GM19193 (cell line): ENCODE measurements around the gene PCGF5.

Experiments used
- POLR2A ChIP-seq: IDR thresholded peaks from 4 replicates; pipeline ENCODE4 v1.6.1; 2011; ENCODE audit not compliant: insufficient read depth, insufficient read length; ENCODE audit errors: extremely low read depth

PCGF5 gene

GRCh38 chr10:91220194-91220953 is at the start of gene PCGF5:
TSS of gene PCGF5 (plus strand) at chr10:91220663. CDS start at chr10:91222872, 2,209 bp downstream.
- TF ChIP-seq POLR2A = peak; percentile 73

GRCh38 chr10:91171485-91171884 is 49.0 kb upstream of the PCGF5 start:
- no peak for TF ChIP-seq POLR2A

GRCh38 chr10:91172348-91172747 is 48.1 kb upstream of the PCGF5 start:
- no peak for TF ChIP-seq POLR2A

GRCh38 chr10:91185239-91185875 is 35.1 kb upstream of the PCGF5 start:
- TF ChIP-seq POLR2A = no peak

- no peak for TF ChIP-seq POLR2A
These were observed 33.3 kb upstream of the PCGF5 start for GRCh38 chr10:91187156-91187555.

GRCh38 chr10:91188889-91189288 is 31.6 kb upstream of the PCGF5 start:
- TF ChIP-seq POLR2A = no peak

DNA sequence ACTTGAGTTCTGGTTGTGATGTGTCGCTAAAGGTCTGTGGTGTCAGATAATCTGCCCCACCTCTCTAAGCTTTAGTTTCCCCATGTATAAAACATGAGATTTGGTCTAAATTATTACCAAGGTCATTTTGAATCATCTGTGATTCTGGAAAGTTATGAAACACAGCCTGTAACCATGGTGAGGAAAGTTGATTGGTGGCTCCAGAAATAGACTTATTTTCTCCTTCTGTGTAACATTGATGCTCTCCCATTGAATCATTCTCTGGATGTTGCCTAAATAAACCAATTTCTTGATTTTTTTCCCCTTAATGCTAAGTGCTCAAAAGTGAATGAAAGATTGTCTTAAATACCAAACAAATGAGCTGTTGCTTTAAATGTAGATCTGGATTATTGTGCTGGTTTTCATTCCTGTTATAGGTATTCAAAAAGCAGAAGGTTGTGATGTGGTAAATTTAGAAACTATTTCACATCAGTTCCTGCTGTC is 30.0 kb upstream of the PCGF5 start:
- TF ChIP-seq POLR2A = no peak

- no peak for TF ChIP-seq POLR2A
These were observed 29.4 kb upstream of the PCGF5 start for GRCh38 chr10:91190876-91191583.

DNA sequence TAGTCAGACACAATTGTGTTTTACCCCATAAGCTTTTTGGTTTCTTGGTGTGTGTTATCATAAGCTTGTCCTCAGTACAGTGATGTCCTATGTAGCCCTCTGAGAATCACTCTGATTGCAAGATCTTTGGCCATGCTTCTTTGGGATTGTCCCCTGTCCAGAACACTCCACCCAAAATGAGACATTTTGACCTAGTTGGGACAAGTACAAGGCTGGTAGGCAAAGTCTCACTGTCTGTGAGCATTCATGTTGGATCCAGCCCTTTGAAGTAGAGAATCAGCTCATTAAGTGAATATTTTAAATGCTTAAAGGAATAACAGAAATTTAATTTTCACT is 28.9 kb upstream of the PCGF5 start:
- TF ChIP-seq POLR2A = no peak

GRCh38 chr10:91194497-91195179 is 25.8 kb upstream of the PCGF5 start:
- no peak for TF ChIP-seq POLR2A

- no peak for TF ChIP-seq POLR2A
These were observed 24.0 kb upstream of the PCGF5 start for GRCh38 chr10:91196268-91197048.

DNA sequence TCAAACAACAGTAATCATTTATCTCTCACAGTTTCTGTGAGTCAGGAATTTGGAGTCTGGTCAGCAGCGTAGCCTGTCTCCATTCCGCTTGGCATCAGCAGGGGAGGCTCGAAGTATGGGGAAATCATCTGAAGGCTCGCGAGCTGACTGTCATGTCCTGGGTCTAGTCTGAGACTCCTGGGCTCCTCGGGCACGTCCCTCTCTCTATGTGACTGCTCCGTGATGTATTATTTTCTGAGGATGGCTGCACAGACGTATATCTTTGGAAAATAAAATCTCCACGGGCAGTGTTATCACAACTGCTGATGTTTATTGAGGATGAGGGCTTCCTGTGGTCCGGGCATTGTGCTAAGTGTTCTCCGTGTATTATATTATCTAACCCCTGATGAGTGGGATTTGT is 23.3 kb upstream of the PCGF5 start:
- no peak for TF ChIP-seq POLR2A

GRCh38 chr10:91198781-91199180 is 21.7 kb upstream of the PCGF5 start:
- no peak for TF ChIP-seq POLR2A

- no peak for TF ChIP-seq POLR2A
These were observed 19.9 kb upstream of the PCGF5 start for GRCh38 chr10:91200314-91201212.
